ENCODE data around the gene CSF3. TPM values are rescaled to one million over a fixed set of nuclear protein-coding genes. Genes with fewer than 3 reads are reported as not detected.

The CSF3 gene
- total and polyA plus RNA-seq, 2 donors (not counting 1 experiment from before 2014, with no cell fraction given): 0.09 TPM; not detected in 1

DNA sequence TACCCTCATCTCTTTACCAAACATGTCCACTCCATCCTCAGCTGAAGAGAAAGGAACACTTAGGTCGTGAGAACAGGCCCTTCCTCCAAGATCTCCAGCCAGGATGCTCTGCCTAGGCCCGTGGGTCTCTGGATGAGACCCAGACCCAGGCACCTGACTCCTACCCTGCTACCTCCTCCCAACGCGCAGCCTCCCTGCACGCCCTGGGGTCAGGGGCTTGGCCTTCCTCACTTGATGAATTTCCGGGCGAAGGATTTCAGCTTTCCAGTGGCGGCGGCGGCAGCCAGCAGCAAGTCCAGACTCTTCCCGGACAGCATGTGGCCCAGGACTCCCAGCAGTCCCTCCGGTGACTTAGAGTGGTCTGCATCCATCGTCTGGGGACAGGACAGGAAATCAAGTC lies 13.4 kb downstream of the CSF3 start:
- Histone ChIP-seq H3K79me2 (ENCODE audit: control insufficient read depth, insufficient read depth, low read length) (no peaks in the 10 kb centered on the region), H3K4me3 (ENCODE audit: control extremely low read depth in 1 of 5, extremely low read depth in 1 of 5, insufficient read depth in 1 of 5, low read depth in 2 of 5, low read length in 4 of 5) (no peak overlapping the region), H3K27ac (ENCODE audit: low read length in 2 of 2) (no peak overlapping the region), H2AFZ (ENCODE audit: insufficient read depth, low read depth, low read length, poor library complexity, severe bottlenecking) (no peak overlapping the region), H3K27me3 (replicated peaks in 1 of 4; ENCODE audit: control extremely low read depth in 1 of 4, control insufficient read depth in 3 of 4, insufficient read depth in 4 of 4, low read length in 3 of 4) (no peaks in the 10 kb centered on the region), H3K4me1 (ENCODE audit: control insufficient read depth in 2 of 2, insufficient read depth in 2 of 2, low read length in 2 of 2) (peaks cover 0 to 5% of the 10 kb centered on the region in 2 donors), H3K9me3 (ENCODE audit: control extremely low read depth in 1 of 3, control insufficient read depth in 2 of 3, insufficient read depth in 1 of 3, low read length in 2 of 3) (no peaks in the 10 kb centered on the region), H3K4me2 (replicated peaks; ENCODE audit: low read depth, low read length, poor library complexity, severe bottlenecking) (no peak overlapping the region), H4K20me1 (ENCODE audit: control insufficient read depth, insufficient read depth, low read length, poor library complexity, severe bottlenecking) (no peaks in the 10 kb centered on the region), H3K9ac (ENCODE audit: low read length) (no peak overlapping the region), H3K36me3 (replicated peaks in 1 of 2; ENCODE audit: control extremely low read depth in 1 of 2, control insufficient read depth in 1 of 2, extremely low read depth in 1 of 2, insufficient read depth in 2 of 2, low read length in 1 of 2) (peaks cover 0 to 72% of the 10 kb centered on the region in 2 experiments)
- TF ChIP-seq, protein P1, sequence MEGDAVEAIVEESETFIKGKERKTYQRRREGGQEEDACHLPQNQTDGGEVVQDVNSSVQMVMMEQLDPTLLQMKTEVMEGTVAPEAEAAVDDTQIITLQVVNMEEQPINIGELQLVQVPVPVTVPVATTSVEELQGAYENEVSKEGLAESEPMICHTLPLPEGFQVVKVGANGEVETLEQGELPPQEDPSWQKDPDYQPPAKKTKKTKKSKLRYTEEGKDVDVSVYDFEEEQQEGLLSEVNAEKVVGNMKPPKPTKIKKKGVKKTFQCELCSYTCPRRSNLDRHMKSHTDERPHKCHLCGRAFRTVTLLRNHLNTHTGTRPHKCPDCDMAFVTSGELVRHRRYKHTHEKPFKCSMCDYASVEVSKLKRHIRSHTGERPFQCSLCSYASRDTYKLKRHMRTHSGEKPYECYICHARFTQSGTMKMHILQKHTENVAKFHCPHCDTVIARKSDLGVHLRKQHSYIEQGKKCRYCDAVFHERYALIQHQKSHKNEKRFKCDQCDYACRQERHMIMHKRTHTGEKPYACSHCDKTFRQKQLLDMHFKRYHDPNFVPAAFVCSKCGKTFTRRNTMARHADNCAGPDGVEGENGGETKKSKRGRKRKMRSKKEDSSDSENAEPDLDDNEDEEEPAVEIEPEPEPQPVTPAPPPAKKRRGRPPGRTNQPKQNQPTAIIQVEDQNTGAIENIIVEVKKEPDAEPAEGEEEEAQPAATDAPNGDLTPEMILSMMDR (IDR thresholded peaks at IDR 0.05): no peak
- TF ChIP-seq EZH2 (IDR thresholded peaks at IDR 0.05; ENCODE audit: borderline replicate concordance, insufficient read depth, low read depth, low read length, poor library complexity, severe bottlenecking): no peak
- H3K9me3 Mint-ChIP-seq (ENCODE audit: insufficient read depth): no peaks in the 10 kb centered on the region
- intact Hi-C loops (cut with micrococcal nuclease): no loop called here
- no peak overlapping the region for H3K4me3 Mint-ChIP-seq
- ATAC-seq (ENCODE audit: low read depth) (no peak), DNase-seq (no peak)
- ChIA-PET CTCF (interaction anchor here (0.6 to 5.9 kb wide), 9 partner anchors 9 to 480 kb away, joined by 3 to 55 read pairs (median 18); partner anchors contain the start of gene CSF3), POLR2A (no interaction called here)
- H3K27me3 Mint-ChIP-seq: no peaks in the 10 kb centered on the region
- H3K4me1 Mint-ChIP-seq: peaks cover 4% of the 10 kb centered on the region
- H3K27ac Mint-ChIP-seq: no peak overlapping the region
- WGBS (ENCODE audit: insufficient coverage): 96% methylated on average over 12 of the region's 13 CpGs

DNA sequence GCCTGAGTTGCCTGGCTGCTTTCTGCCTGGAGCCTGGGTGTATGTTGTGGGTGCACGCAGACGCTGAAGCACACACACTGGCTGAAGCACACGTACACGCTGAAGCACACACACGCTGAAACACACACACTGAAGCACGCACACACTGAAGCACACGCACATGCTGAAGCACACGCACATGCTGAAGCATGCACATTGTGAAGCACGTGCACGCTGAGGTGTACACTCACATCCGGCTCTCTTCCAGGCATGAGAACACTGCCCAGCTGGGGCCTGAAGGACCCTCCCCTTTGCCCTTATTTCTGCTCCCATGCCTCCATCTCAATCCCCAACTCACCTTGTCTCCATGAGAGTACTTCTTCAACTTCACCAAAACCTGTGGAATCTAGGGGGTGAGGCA lies 16.5 kb downstream of the CSF3 start:
- H4K20me1 ChIP-seq (ENCODE audit: control insufficient read depth, insufficient read depth, low read length, poor library complexity, severe bottlenecking): no peaks in the 10 kb centered on the region
- ChIA-PET CTCF (interaction anchor here (0.7 kb wide), 1 partner anchor 10 kb away, joined by 3 read pairs; no protein-coding TSS in a partner anchor), POLR2A (no interaction called here)
- intact Hi-C loops (cut with micrococcal nuclease): no loop called here
- Mint-ChIP-seq H3K9me3 (ENCODE audit: insufficient read depth) (no peaks in the 10 kb centered on the region), H3K27ac (no peak overlapping the region), H3K27me3 (no peaks in the 10 kb centered on the region), H3K4me3 (no peak overlapping the region), H3K4me1 (peaks cover 4% of the 10 kb centered on the region)
- no peak overlapping the region for H3K4me2 ChIP-seq (replicated peaks; ENCODE audit: low read depth, low read length, poor library complexity, severe bottlenecking)
- H3K4me3 ChIP-seq (ENCODE audit: control extremely low read depth in 1 of 5, extremely low read depth in 1 of 5, insufficient read depth in 1 of 5, low read depth in 2 of 5, low read length in 4 of 5): no peak overlapping the region
- H3K4me1 ChIP-seq (ENCODE audit: control insufficient read depth in 2 of 2, insufficient read depth in 2 of 2, low read length in 2 of 2): peaks cover 0 to 5% of the 10 kb centered on the region in 2 donors
- 98% methylated on average over 11 of the region's 11 CpGs for WGBS (ENCODE audit: insufficient coverage)
- no peak overlapping the region for H3K27ac ChIP-seq (ENCODE audit: low read length in 2 of 2)
- no peaks in the 10 kb centered on the region for H3K9me3 ChIP-seq (ENCODE audit: control extremely low read depth in 1 of 3, control insufficient read depth in 2 of 3, insufficient read depth in 1 of 3, low read length in 2 of 3)
- no peak for TF ChIP-seq EZH2 (IDR thresholded peaks at IDR 0.05; ENCODE audit: borderline replicate concordance, insufficient read depth, low read depth, low read length, poor library complexity, severe bottlenecking)
- TF ChIP-seq, protein P1 (IDR thresholded peaks at IDR 0.05): no peak
- no peaks in the 10 kb centered on the region for H3K27me3 ChIP-seq (replicated peaks in 1 of 4; ENCODE audit: control extremely low read depth in 1 of 4, control insufficient read depth in 3 of 4, insufficient read depth in 4 of 4, low read length in 3 of 4)
- H3K79me2 ChIP-seq (ENCODE audit: control insufficient read depth, insufficient read depth, low read length): no peaks in the 10 kb centered on the region
- H3K36me3 ChIP-seq (replicated peaks in 1 of 2; ENCODE audit: control extremely low read depth in 1 of 2, control insufficient read depth in 1 of 2, extremely low read depth in 1 of 2, insufficient read depth in 2 of 2, low read length in 1 of 2): peaks cover 0 to 77% of the 10 kb centered on the region in 2 experiments
- ATAC-seq (ENCODE audit: low read depth) (no peak), DNase-seq (no peak)
- no peak overlapping the region for H3K9ac ChIP-seq (ENCODE audit: low read length)
- no peak overlapping the region for H2AFZ ChIP-seq (ENCODE audit: insufficient read depth, low read depth, low read length, poor library complexity, severe bottlenecking)

All from B cell (primary cell).